ENCODE data around the gene FXYD1.

- TF ChIP-seq, protein P1, sequence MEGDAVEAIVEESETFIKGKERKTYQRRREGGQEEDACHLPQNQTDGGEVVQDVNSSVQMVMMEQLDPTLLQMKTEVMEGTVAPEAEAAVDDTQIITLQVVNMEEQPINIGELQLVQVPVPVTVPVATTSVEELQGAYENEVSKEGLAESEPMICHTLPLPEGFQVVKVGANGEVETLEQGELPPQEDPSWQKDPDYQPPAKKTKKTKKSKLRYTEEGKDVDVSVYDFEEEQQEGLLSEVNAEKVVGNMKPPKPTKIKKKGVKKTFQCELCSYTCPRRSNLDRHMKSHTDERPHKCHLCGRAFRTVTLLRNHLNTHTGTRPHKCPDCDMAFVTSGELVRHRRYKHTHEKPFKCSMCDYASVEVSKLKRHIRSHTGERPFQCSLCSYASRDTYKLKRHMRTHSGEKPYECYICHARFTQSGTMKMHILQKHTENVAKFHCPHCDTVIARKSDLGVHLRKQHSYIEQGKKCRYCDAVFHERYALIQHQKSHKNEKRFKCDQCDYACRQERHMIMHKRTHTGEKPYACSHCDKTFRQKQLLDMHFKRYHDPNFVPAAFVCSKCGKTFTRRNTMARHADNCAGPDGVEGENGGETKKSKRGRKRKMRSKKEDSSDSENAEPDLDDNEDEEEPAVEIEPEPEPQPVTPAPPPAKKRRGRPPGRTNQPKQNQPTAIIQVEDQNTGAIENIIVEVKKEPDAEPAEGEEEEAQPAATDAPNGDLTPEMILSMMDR (conservative IDR thresholded peaks at IDR 0.05): no peak
- no peak for TF ChIP-seq EZH2 (IDR thresholded peaks at IDR 0.05; ENCODE audit: low read depth)
Measured at GRCh38 chr19:35170359-35171061, 31.9 kb downstream of the FXYD1 start.

Measured in PC-9 (cell line).